NCI-H1048 (cell line): ENCODE data around the gene HIVEP3.
"Not testable (repeated sequence)": the region's sequence is repeated elsewhere in the genome, so short reads cannot be mapped to it uniquely, and the experiment has no call there.

Experiments used
- DNase-seq: peaks from one replicate; lab custom pipeline; 2025; lab: John Stamatoyannopoulos, UW

HIVEP3 gene

GRCh38 chr1:41711581-41711980 is 207.1 kb downstream of the HIVEP3 start:
- DNase-seq: no peak

- no peak for DNase-seq
These were observed 207.7 kb downstream of the HIVEP3 start for GRCh38 chr1:41710980-41711379.

DNA sequence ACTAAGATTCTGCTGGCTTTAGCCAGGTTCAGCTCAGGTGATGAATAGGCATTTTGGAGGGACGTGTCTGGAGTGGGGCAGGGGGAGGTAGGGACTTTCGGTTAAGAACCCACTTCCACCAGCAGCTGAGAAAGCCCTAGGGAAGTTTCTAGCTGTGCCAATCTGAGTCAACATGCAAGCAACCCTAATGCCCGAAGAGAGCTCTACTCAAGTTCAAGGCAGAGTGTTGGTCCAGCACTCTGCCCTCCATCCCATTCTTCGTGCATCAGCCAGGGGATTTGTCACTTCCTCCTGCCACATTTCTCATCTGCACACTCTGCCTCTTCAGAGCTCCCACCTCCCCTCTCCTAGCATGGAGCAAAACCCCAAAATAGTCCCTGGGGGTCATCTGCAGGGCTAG is 208.8 kb downstream of the HIVEP3 start:
- DNase-seq: no peak

DNA sequence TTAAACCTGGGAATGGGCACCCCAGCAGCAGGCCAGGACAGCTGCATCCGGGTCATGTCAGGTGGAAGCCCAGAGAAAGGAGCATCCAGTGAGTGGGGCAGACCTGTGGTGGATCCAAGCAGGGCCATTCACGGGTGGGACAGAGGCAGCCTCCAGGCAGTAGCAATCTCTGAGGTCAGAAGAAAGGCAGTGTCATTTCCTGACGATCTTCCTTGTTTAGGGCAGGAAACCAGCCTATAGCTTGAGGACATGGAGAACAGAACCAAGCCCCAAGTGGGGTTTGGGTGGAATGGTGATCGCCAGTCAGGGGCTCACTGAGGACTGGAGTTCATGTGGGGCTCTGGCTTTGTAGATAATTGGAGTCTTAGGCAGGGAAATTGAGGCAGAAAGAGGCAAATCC is 209.4 kb downstream of the HIVEP3 start:
- no peak for DNase-seq

DNA sequence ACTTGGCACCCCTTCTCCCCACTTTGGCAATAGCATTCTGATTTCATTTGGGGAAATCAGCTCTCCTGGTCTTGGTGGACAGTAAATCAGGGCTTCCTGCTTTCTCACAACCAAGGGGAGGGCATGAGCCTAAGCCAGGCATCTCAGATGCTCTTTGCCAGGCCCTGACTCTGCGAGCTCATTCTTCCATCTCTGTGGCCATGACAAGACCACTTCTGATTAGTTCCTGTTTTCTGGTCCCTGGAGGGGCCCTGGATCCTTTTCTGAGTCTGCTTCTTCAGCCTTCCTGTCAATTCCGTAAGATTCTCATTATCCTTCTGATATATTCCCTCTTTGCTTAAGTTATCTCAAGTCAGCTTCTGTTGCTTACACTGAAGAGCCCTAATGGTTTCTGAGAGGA is 210.4 kb downstream of the HIVEP3 start:
- no peak for DNase-seq

DNA sequence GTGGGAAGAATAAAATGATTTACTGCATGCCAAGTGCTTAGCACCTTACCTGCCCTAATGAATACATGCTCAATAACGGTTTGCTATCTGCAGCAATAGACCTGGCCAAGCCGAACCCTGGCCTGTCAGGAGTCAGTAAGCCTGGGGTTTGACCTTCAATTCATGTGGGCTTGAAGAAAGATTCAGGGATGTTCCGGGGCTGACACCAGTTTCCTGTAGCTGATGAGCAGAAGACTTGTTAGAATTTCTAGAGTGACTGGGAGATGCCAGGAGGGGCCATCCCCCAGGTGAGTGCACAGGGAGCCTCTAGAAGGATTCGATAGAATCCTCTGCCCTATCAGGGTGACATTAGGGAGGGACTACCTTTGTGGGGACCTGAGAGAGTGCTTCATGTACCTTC is 210.9 kb downstream of the HIVEP3 start:
- no peak for DNase-seq

- DNase-seq: no peak
These were observed 212.9 kb downstream of the HIVEP3 start for GRCh38 chr1:41705798-41706197.

DNA sequence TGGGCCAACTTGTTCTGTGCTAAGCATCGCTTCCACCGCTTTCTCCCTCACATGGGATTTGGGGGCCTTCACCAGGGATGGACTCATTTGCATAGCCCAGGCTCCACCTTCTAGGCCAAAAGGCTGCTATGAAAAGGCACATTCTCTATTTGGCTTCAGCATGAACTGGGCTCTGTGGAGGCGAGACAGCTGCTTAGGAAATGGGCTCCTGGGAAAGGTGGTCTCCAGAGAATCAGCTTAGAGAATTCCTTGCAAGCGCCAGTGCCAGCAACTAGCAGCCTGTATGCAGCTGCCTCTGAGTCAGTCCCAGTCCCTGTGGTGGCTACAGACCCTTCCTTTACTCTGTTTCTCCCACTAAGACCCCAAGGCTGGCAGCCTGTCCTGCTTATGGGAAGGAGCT is 214.5 kb downstream of the HIVEP3 start:
- no peak for DNase-seq

- no peak for DNase-seq
These were observed 216.0 kb downstream of the HIVEP3 start for GRCh38 chr1:41702771-41703170.

DNA sequence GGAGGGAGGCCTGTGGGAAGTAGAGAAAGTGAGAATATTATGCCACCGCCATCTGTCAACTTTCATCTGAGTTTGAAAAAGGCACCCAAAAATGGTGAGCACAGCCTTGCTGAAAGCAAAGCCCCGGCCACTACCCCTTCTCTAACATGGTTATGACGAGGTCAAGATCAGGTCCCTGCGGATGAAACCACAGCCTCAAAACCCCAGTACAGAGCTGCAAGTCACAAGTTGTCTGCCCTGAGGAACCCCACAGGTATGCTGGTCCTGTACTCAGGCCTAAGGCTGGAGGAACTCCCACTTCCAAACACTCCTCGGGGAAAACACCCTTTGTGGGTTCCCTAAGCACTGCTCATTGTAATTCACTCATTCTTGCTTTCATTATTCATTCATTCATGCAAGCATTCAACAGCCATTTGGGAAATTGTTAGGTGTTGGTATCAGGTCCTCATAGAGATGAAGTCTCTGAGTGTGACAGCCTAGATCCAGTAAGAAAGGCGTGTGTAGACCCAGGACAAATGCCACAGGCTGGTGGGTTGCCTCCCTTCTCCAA is 217.7 kb downstream of the HIVEP3 start:
- no peak for DNase-seq

- DNase-seq: no peak
These were observed 218.1 kb downstream of the HIVEP3 start for GRCh38 chr1:41700581-41700980.

GRCh38 chr1:41699861-41700248 is 218.9 kb downstream of the HIVEP3 start:
- no peak for DNase-seq

GRCh38 chr1:41698916-41699860 is 219.5 kb downstream of the HIVEP3 start:
- DNase-seq: no peak

DNA sequence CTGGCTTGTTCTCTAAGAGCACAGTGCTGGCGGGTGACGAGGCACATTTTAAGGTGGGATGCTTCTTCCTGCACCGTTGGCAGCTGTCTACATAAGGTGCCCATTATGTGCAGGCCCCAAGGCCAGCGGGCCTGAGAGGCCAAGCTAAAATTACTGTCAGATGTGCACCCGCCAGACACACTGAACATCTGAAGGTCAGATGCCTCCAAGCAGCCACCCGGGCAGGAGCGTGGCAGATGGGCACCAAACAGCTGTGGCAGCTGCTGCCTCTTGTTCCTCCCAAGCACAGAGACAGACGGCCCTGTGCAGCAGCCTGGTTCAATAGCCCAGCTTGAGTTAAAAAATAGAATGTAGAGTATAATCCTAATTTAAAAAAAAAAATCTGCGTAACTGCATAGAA is 222.3 kb downstream of the HIVEP3 start:
- no peak for DNase-seq

DNA sequence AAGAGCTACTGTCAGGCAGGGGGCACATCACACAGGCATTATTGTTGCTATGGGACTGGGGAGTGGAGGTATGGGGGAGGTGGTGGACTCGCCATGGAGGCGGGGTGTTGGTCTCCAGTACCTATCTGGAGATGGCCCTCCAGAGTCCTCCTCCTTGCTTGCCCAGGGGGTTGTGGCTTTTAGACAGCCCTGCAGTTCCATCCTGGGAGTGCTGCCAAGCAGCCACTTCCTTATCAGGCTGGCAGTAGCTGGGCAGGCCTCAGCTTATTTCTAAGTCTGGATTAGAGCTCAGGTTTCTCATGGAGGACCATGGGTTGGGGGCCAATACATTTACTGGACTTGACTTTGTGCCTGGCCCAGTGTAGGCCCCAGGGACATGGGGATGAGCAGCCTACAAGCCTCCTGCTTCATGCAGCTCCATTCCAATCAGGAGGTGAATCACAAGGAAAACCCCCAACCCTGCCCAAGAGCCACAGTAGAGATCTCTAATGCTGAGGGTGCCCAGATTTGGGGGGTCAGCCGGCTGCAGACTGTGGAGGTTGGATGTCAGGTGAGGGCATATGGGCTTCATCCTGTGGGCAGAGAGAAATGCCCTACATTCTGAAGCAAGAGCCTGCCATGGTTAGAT is 223.5 kb downstream of the HIVEP3 start:
- DNase-seq: no peak

DNA sequence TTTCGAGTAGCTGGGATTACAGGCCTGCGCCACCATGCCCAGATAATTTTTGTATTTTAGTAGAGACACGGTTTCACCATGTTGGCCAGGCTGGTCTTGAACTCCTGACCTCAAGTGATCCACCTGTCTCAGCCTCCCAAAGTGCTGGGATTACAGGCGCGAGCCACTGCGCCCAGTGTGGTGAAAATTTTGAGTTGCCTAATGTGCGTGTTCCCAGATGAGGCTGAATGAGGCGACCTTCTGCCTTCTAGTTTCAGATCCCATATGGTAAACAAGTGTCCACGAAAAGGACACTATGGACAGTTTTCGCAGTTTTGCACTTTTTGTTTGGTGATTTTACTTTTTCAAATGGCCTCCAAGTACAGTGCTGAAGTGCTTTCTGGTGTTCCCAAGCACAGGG is 226.8 kb downstream of the HIVEP3 start:
- not testable (repeated sequence) for DNase-seq

DNA sequence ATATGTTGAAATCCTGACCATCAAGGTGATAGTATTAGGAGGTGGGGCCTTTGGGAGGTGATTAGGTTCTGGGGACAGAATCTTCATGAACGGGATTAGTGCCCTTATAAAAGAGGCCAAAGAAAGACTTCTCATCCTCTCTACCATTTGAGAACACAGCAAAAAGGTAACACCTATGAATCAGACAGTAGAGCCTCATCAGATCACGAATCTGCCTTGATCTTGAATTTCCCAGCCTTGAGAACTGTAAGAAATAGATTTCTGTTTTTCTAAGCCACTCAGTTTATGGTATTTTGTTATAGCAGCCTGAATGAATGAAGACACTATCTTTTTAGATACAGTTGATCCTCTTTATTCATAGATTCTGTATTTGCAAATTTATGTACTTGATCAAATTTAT is 227.3 kb downstream of the HIVEP3 start:
- DNase-seq: no peak

- DNase-seq: no peak
These were observed 228.4 kb downstream of the HIVEP3 start for GRCh38 chr1:41690331-41690730.

- DNase-seq: no peak
These were observed 229.2 kb downstream of the HIVEP3 start for GRCh38 chr1:41689558-41689981.

GRCh38 chr1:41689139-41689538 is 229.6 kb downstream of the HIVEP3 start:
- no peak for DNase-seq

GRCh38 chr1:41687007-41687406 is 231.7 kb downstream of the HIVEP3 start:
- DNase-seq: no peak

- DNase-seq: no peak
These were observed 234.8 kb downstream of the HIVEP3 start for GRCh38 chr1:41683681-41684500.
